Activated B cell treated with CpG ODN at 0.5 μM for 24 hours (primary cell): ENCODE measurements around the gene FRS3. TPM values are rescaled to one million over a fixed set of nuclear protein-coding genes. Genes with fewer than 3 reads are reported as not detected.

Experiments
- ATAC-seq: fragments of 200-7000 bp; cut with Tn5 transposase; one replicate; pipeline ENCODE4 v1.10.0; 2021; ENCODE audit warnings: low read depth, mild to moderate bottlenecking, moderate library complexity
- CTCF ChIA-PET: fragments of 350-600 bp; sonication (Branson Sonifier 250); formaldehyde crosslinking; loops from one replicate; lab custom pipeline; 2021; ENCODE audit warnings: antibody characterized with exemption; lab: Charles Lee
- POLR2A ChIA-PET: fragments of 350-600 bp; sonication (Branson Sonifier 250); formaldehyde crosslinking; loops from one replicate; lab custom pipeline; 2021; ENCODE audit warnings: antibody characterized with exemption; lab: Charles Lee
- DNase-seq: peaks from one replicate; pipeline ENCODE4 v3.0.0; 2022
- H3K27ac Mint-ChIP-seq: one replicate; pipeline ENCODE4 v1.8.0; 2020; ENCODE audit warnings: mixed read lengths
- H3K27me3 Mint-ChIP-seq: one replicate; pipeline ENCODE4 v1.8.0; 2021; ENCODE audit warnings: mixed read lengths
- H3K36me3 Mint-ChIP-seq: one replicate; pipeline ENCODE4 v1.8.0; 2021; ENCODE audit warnings: low read depth, mixed read lengths
- H3K4me1 Mint-ChIP-seq: one replicate; pipeline ENCODE4 v1.8.0; 2021; ENCODE audit warnings: mixed read lengths
- H3K4me3 Mint-ChIP-seq: one replicate; pipeline ENCODE4 v1.8.0; 2020; ENCODE audit warnings: mild to moderate bottlenecking, mixed read lengths
- H3K9me3 Mint-ChIP-seq: one replicate; pipeline ENCODE4 v1.8.0; 2020; ENCODE audit warnings: mixed read lengths
- intact Hi-C: fragments of 100-400 bp; cut with micrococcal nuclease; formaldehyde crosslinking; loops from one replicate; pipeline ENCODE4 v1.15.1; 2024
- total RNA-seq: library from RNA; stranded (reverse); gene quantifications from 2 replicates; pipeline ENCODE4 v1.2.3, GENCODE V29; 2022
- TF ChIP-seq, protein P1 (sequence below): fragments of 200-600 bp; IDR thresholded peaks from one replicate; pipeline ENCODE4 v1.8.0; 2022; ENCODE audit warnings: antibody characterized with exemption, mild to moderate bottlenecking

The FRS3 gene
- total RNA-seq, 1 donor from 2014 or later = 6.7 TPM

DNA sequence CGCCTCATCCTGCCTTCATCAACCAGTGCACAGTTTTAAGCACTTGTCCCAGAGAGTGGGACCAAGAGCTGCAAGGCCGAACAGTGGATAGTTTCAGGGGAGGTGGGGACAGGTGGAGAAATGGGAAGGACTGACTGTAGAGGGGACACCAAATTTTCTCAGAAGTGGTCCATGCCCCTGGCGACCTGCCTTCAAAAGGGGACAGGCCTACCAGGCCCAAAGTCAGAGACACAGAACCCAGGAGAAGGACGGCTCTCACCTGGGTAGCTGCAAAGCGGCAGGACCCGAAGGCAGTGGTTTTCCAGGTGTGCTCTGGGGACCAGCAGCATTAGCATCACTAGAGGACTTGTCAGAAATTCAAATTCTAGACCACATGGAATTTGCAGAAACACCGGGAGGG lies 50.1 kb downstream of the FRS3 start:
- POLR2A ChIA-PET = interaction anchor here (11.9 kb wide), 1 partner anchor 17 kb away, joined by 1669 read pairs; no protein-coding TSS in a partner anchor
- H3K4me1 Mint-ChIP-seq = peaks cover 83% of the 10 kb centered on the region
- no peaks in the 10 kb centered on the region for H3K27me3 Mint-ChIP-seq

DNA sequence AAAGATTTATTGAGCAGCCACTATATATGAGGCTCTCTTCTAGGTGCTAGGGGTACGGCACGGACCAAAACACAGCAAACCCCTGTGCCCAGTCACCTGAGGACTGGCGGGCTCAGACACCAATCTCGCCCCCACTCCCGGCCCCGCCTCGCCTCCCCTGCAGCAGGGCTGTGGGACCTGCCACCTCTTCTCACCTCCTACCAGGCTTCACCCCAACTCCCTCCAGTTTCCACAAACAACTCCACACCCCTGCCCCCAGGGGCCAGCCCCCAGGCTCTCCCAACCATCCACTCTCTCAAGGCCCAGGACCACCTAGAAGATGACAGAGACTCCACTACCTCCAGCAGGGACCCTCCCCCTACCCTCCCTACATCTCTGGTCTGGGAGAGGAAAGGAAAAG lies 50.7 kb downstream of the FRS3 start:
- DNase-seq (no peak), ATAC-seq (no peak)
- CTCF ChIA-PET = interaction anchor here (0.8 to 1.8 kb wide), 4 partner anchors 13 to 46 kb away, joined by 3 to 10 read pairs (median 4); no protein-coding TSS in a partner anchor
- peaks cover 40% of the 10 kb centered on the region for H3K36me3 Mint-ChIP-seq
- peak overlapping the region; percentile 88 for H3K4me3 Mint-ChIP-seq
- H3K9me3 Mint-ChIP-seq = no peaks in the 10 kb centered on the region
- intact Hi-C loops = no loop called here
- H3K27ac Mint-ChIP-seq = peak overlapping the region; percentile 89
- POLR2A ChIA-PET = interaction anchor here (11.9 kb wide), 1 partner anchor 17 kb away, joined by 1669 read pairs; no protein-coding TSS in a partner anchor
- no peaks in the 10 kb centered on the region for H3K27me3 Mint-ChIP-seq
- peaks cover 90% of the 10 kb centered on the region for H3K4me1 Mint-ChIP-seq
- TF ChIP-seq, protein P1, sequence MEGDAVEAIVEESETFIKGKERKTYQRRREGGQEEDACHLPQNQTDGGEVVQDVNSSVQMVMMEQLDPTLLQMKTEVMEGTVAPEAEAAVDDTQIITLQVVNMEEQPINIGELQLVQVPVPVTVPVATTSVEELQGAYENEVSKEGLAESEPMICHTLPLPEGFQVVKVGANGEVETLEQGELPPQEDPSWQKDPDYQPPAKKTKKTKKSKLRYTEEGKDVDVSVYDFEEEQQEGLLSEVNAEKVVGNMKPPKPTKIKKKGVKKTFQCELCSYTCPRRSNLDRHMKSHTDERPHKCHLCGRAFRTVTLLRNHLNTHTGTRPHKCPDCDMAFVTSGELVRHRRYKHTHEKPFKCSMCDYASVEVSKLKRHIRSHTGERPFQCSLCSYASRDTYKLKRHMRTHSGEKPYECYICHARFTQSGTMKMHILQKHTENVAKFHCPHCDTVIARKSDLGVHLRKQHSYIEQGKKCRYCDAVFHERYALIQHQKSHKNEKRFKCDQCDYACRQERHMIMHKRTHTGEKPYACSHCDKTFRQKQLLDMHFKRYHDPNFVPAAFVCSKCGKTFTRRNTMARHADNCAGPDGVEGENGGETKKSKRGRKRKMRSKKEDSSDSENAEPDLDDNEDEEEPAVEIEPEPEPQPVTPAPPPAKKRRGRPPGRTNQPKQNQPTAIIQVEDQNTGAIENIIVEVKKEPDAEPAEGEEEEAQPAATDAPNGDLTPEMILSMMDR = no peak

More for the DNA sequence above, 50.1 kb downstream of the FRS3 start:
- intact Hi-C loops = loop anchor here (5.0 kb wide), 3 partner anchors 32 to 833 kb away; partner anchors contain the start of genes FOXP4 and UBR2
- H3K27ac Mint-ChIP-seq = peak overlapping the region; percentile 89
- peak overlapping the region; percentile 88 for H3K4me3 Mint-ChIP-seq
- no peaks in the 10 kb centered on the region for H3K9me3 Mint-ChIP-seq
- TF ChIP-seq, protein P1 = no peak
- ATAC-seq = no peak
- DNase-seq = no peak
- H3K36me3 Mint-ChIP-seq = peaks cover 40% of the 10 kb centered on the region
- CTCF ChIA-PET = interaction anchor here (0.8 to 1.8 kb wide), 4 partner anchors 13 to 46 kb away, joined by 3 to 10 read pairs (median 4); no protein-coding TSS in a partner anchor

DNA sequence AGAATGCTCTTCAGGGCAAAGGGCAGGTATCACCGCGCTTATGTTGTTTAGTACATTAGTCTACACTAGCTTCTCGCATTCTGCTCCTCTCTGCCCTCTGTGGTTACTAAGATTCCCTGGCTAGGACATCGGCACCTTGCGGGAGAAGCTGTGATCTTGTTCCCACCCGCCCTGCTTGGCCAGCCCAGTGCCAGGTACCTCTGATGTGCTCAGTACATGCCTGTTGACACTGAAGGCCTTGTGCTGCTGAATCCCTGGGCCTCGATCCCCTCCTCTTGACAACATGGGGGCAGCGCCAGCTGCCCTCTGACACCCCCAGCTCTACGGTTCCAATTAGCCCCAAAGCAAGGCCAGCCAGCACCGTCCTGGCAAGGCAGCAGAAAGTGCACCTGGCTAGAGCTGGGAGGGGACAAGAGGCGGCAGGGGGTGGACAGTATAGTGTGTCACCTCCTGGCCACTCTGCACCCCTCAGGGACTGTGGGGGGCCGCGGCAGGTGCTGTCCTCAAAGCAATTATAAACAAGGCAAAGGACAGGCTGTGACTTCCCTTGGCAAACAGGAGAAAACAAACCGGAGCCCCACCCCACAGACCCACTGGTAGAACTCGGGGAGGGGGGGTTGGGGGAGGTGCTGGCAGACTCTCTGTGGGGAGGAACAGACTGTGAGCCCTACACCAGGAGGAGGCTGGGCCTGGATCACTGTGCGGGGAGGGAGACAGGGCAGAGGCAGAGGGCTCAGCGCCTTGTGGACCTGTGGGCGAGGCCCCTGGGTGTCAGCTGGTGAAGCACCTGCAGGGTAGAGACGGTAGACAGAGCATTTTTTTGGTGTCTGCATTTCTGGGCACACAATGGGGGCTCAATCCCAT lies 51.4 kb downstream of the FRS3 start:
- ATAC-seq (no peak), DNase-seq (no peak)
- Mint-ChIP-seq H3K27ac (peak overlapping the region; percentile 89), H3K27me3 (no peaks in the 10 kb centered on the region), H3K9me3 (no peaks in the 10 kb centered on the region), H3K4me1 (peaks cover 91% of the 10 kb centered on the region), H3K4me3 (peak overlapping the region; percentile 88), H3K36me3 (peaks cover 46% of the 10 kb centered on the region)
- intact Hi-C loops = no loop called here
- POLR2A ChIA-PET = interaction anchor here (0.7 to 11.9 kb wide), 2 partner anchors 16 to 203 kb away, joined by 8 to 1669 read pairs; no protein-coding TSS in a partner anchor
- TF ChIP-seq, protein P1 = no peak
- CTCF ChIA-PET = interaction anchor here (0.8 to 1.8 kb wide), 3 partner anchors 21 to 316 kb away, joined by 3 to 10 read pairs (median 4); no protein-coding TSS in a partner anchor

DNA sequence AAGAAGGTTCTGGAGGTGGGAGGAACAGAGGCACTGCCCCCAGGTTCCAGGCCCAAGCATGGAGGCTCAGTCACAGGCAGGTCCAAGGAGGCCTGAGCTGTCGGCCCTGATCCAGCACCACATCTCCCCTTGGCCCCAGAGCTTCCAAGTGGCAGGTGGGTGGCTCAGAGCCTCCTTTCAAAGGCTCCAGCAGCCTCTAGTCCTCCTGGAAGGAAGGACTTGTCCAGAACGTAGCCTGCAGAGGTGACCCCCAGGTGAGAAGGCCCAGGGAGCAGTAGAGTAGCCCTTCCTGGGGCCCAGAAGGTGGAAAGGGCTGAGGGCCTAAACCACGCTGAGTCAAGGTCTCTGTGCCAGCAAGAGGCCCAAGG lies 52.0 kb downstream of the FRS3 start:
- peak overlapping the region; percentile 88 for H3K4me3 Mint-ChIP-seq

More for the DNA sequence above, 52.0 kb downstream of the FRS3 start:
- Mint-ChIP-seq H3K27me3 (no peaks in the 10 kb centered on the region), H3K9me3 (no peaks in the 10 kb centered on the region), H3K36me3 (peaks cover 49% of the 10 kb centered on the region), H3K27ac (peak overlapping the region; percentile 89), H3K4me1 (peaks cover 93% of the 10 kb centered on the region)
- CTCF ChIA-PET = interaction anchor here (0.8 kb wide), 1 partner anchor 317 kb away, joined by 3 read pairs; no protein-coding TSS in a partner anchor
- TF ChIP-seq, protein P1 = no peak
- DNase-seq = no peak
- POLR2A ChIA-PET = interaction anchor here (11.9 kb wide), 1 partner anchor 16 kb away, joined by 1669 read pairs; no protein-coding TSS in a partner anchor
- intact Hi-C loops = no loop called here
- ATAC-seq = no peak
